Stimulated activated CD4-positive, alpha-beta T cell treated with anti-CD3 and anti-CD28 coated beads, TNF-alpha, amount 100 ng/mL, for 4 hours (primary cell): Measurements from ENCODE around the gene HLA-DQB1.
"Not testable (repeated sequence)": the region's sequence is repeated elsewhere in the genome, so short reads cannot be mapped to it uniquely, and the experiment has no call there.

ENCODE experiments used
- DNase-seq, 3 experiments: peaks; one replicate each; pipeline ENCODE4 v3.0.0-alpha.2; 2020; ENCODE audit warnings: low read depth in 3 of 3

HLA-DQB1 gene

DNA sequence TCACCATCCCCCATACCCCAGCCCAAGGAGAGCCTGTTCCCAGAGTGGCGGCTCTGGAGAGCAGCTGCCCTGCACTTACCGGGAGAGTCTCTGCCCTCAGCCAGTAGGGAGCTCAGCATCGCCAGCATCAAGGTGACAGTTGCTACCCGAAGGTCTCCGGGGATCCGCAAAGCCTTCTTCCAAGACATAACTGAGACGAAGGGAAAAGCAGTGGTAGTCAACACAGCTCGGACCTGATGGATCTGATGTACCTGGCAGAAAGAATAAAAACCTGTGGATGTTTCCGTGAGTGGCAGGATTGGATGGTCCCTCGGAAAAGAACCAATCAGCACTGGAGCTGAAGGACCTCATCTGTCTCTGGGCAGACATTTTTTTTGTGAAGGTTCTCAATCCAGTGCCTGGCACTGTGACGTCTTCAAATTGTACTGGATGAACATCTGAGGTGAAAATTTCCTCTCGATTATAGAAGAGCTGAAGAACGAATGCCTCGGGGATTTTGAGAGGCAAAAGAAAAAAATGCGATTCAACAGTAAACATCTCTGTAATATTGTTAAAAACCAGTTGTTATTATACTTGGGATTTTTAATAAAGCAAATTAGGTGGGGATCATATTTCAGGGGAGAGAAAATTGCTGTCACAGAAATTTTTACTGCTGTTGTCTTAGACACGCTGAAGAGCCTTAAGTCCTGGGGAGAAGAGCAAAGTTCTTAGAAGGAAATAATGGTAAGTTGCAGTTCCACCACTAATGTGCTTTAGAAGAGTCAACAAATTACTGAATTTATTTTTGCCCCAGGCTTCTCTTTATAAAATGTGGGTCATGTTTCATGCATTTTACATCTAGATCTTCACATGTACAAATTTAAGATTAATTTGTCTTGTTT lies at the start of gene HLA-DQB1:
TSS of gene HLA-DQB1 (minus strand) at position 238 of the 881 bp plus-strand sequence. CDS start at position 188, 50 bp downstream.
- peak in 2 of 3 experiments; percentile 10 to 31 for DNase-seq

DNA sequence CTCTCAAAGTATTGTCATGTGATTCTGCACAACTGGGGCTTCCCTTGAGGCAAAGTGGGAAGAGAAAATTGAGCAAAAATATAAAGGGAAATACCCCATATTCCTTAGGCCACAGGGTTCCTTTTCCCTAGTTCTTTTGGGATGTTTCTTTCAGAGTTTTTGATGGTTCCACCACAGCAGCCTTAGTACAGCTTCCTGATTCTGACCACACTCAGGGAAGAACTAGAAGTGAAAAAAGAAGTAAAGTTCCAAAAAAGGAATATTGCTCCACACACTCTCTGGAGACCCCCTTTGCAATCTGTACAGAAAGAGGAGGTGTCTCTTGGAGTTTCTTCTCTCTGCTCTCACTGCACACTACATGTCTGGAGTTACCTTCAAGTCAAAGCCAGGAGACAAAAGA lies 46.8 kb upstream of the HLA-DQB1 start:
- DNase-seq: no peak

DNA sequence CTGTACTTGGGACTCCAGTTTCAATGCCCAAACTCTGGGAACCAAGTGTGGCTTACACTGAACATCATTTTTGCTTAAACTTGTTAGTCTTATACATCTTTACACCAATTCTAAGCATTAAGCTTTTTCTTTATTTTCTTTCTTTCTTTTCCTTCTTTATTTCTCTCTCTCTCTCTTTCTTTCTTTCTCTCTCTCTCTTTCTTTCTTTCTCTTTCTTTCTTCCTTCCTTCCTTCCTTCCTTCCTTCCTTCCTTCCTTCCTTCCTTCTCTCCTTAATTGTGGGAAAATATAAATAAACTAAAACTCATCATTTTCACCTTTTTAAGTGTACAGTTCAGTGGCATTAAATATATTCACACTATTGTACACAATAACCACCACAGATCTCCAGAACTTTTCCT lies 43.2 kb upstream of the HLA-DQB1 start:
- DNase-seq: no peak

DNA sequence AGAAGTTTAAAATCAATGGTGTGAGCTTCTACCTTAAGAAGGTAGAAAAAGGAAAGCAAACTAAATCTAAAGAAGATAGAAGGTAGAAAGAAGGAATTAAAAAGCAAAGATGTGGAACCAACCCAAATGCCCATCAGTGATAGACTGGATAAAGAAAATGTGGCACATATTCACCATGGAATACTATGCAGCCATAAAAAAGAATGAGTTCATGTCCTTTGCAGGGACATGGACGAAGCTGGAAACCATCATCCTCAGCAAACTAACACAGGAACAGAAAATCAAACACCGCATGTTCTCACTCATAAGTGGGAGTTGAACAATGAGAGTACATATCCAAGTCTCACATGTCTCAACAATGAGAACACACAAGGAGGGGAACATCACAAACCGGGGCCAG lies 38.7 kb upstream of the HLA-DQB1 start:
- DNase-seq: not testable (repeated sequence)

DNA sequence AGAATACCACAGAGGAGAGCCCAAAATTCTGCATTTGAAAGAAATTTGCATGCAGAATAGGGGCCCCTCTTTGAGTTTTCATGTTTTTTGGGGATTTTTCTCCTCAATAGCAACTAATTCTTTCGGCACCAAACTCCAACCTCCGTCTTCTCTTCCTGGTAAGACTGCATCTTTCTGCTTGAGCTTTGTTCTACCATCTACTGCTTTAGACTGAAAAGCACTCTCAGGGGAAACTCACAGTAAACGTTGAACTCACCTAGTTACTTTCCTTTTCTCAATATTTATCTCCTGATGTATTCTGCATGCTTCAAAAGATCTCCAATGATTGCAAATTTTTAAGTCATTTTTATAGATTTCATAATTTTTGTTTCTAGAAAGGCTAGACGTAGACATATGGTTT lies 36.9 kb upstream of the HLA-DQB1 start:
- DNase-seq: no peak

DNA sequence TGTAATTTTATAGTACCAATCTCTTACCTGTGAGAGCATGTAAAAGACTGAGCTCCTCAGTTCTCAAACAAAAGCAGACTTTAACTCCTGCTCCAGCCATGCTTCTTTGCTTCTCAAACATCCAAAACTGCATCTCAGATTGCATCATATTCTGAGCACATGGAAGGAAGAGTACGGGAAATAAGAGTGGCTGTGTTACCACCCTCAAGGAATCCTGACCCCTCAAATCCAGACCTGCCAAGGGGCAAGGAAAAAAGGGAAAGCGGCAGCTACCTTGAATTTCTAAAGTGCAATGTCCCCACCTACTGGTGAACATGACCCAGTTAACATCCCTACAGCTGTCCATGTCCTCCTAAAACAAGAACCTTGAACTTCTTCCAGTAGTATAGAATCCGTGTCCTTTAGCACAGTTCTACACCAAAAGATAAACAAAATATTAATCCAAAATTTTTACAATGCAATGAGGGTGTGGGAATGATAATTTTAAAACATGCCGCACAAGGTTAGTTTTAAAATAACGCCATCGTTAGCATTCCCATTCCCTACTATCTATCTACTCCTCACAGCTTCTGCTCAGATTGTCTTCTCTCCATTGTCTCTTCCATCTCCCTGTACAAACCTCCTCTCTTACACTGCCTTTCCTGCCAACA lies 34.1 kb upstream of the HLA-DQB1 start:
- DNase-seq: peak in 1 of 3 experiments; percentile 2

DNA sequence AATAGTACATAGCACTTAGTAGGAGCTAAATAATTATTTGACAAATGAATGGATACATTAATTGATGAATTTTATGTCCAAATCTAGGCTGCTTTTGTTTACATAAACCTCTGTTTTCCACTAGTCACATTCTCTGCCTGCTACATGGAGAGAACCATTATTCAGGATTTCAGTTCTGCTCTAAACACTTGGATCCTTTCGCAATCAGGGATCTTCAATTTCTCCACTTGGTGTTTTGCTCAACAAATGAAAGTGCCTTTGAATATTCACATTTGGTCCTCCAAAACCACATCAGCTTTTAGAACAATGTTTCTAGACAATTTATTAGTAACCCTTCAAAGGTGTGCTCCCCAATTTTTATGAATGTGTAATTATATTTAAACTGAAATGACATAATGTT lies 30.6 kb upstream of the HLA-DQB1 start:
- no peak for DNase-seq

DNA sequence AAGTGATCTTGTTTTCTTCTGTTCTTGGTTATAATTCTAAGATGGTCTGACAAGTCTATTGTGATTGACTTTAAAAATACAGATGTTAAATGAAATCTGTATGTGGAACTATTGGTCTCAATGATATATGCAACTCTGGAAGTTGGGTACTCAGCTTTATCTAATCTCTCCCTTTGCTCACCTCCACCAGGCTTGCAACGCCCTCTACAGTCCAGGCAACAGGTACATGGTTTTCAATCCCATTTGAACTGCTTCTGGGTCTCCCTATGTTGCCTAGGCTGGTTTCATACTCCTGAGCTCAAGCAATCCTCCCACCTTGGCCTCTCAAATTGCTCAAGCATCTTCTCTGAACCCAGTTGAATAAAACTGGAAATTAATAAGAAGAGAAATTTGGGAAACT lies 25.6 kb upstream of the HLA-DQB1 start:
- peak in 2 of 3 experiments; percentile 21 to 44 for DNase-seq

DNA sequence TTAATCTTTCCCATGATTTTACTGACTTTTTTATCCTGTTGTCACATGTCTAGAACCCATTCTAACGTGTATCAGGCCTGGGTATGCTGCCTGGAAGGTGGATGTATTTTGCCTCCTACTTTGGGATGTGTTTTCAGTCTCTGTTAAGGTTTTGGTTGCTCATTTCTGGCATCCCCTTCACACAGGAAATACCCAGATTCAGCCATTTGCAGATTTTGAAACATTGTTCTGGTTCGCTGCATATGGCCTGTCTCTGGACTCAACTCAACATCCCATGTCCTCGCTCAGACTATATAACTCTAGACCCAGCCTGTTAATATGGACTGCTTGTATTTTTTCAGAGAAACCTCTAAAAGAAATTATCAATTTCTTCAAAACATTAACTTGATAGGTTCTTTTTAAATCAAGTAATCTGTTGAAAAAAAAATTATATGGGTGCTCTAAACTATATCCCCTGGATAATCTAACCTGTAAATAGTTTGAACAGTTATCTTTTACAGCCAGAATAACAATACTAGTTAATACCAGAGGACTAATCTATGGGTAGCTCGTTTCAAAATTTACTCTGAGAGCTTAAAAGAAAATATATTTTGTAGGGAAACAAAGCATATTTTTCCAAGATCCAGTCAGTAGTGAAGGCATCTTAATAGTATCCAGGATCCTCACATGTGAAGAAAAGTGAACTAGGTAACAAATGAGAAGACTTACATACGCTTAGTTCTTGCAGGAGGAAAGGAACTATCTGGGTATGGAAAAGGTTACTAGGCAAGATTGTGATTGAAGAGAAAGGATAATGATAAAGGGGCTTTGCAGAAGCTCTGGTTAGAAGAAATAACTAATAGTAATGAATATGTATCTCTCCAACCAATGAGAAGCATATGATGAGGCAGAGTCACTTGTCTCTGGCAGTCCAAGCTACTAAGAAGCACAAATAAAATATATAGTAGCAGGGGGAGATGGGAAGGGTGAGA lies 23.4 kb upstream of the HLA-DQB1 start:
- DNase-seq: no peak

DNA sequence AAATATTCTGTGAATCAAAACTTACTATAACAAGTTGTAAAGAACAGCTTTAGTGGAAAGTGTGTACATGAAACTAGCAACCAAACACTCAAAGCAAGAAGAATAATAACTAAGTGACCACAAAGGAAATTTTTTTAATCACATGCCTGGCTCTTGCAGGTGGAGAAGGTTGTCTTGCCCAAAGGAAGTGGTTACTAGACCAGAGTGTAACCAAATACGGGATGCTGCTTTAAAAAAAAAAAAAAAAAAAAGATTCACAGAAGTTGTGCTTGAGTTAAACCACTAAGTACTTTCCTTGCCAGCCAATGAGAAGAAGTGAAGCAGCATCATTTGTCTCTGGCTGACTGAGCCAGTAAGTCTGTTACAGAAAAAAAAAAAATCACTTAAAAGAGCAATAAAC lies 19.1 kb upstream of the HLA-DQB1 start:
- DNase-seq: no peak

DNA sequence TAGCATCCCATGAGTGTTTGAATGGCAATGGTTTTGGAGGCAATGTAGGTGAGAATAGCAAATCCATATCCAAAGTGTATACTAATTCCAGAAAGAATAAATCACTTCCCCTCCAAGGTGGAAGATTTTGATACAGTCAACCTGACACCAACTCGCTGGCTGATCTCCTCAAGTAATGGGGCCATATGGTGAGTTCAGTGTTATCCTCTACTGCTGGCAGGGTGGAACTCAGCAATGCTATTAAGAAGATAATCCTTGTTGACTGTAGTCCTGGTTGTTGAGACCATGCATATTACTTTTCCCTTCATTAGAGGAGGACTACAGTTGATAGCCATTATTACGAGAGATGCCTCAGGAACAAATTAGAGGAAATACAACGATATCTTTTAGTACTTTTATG lies 17.8 kb upstream of the HLA-DQB1 start:
- no peak for DNase-seq

DNA sequence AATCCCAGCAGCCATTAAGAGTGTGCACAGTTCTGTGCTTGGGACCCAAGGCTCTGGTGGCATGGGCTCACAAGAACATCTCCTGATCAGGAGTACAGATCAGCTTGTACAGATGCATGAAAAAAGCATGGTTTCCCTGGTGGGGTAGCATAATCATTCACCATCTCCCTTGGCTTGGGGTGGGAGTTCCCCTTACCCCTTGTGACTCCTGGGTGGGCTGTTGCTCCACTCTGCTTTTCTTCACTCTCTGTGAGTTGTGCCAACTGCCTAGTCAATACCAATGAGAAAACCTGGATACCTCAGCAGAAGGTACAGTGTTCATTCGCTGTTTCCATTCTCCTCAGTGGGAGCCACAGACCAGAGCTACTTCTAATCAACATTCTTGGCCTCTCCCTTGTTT lies 13.6 kb upstream of the HLA-DQB1 start:
- no peak for DNase-seq

DNA sequence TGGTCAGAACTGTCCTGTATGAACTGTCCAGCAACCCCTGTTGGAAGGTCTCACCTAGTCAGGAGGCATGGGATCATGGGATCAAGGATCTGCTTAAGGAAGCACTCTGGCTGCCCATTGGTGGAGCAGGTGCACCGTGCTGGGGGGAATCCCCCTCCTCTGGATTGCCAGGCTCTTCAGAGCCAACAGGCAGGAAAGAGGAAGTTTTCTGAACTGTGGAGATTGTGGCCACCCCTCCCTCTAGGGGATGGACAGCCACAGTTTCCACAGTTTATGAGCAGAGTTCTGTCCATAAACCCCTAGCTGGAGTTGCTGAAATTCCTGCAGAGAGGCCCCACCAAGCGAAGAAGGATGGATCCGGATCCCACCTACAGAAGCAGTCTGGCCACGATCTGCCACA lies 13.0 kb upstream of the HLA-DQB1 start:
- DNase-seq: no peak

DNA sequence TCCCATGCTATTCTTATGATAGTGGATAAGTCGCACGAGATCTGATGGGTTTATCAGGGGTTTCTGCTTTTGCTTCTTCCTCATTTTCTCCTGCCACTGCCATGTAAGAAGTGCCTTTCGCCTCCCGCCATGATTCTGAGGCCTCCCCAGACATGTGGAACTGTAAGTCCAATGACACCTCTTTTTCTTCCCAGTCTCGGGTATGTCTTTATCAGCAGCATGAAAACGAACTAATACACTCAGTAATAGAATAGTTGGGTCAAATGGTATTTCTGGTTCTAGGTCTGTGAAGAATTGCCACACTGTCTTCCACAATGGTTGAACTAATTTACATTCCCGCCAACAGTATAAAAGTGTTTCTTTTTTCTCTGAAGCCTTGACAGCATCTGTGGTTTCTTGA lies 7.7 kb upstream of the HLA-DQB1 start:
- DNase-seq: not testable (repeated sequence)

DNA sequence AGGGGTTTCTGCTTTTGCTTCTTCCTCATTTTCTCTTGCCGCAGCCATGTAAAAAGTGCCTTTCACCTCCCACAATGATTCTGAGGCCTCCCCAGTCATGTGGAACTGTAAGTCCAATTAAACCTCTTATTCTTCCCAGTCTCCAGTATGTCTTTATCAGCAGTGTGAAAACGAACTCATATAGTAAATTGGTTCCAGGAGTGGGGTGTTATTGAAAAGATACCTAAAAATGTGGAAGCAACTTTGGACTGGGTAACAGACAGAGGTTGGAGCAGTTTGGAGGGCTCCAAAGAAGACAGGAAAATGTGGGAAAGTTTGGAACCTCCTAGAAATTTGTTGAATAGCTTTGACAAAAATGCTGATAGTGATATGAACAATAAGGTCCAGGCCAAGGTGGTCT lies 5.5 kb upstream of the HLA-DQB1 start:
- not testable (repeated sequence) for DNase-seq

DNA sequence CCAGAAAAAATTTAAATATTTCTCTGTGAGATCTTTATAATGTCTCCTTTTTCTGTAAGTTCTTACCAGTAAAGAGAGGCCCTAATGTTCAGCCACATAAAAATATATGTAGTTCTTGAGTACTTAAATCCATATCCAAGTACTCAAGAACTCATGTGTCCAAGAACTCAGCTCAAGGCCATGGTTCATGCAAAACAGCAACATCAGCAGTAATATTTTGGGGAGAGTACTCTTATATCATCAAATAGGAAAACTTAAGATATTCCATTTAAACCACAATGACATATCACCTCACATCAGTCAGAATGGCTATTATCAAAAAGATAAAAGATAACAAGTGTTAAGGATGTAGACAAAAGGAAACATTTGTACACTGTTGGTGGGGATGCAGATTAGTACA lies 3.4 kb upstream of the HLA-DQB1 start:
- DNase-seq: no peak

DNA sequence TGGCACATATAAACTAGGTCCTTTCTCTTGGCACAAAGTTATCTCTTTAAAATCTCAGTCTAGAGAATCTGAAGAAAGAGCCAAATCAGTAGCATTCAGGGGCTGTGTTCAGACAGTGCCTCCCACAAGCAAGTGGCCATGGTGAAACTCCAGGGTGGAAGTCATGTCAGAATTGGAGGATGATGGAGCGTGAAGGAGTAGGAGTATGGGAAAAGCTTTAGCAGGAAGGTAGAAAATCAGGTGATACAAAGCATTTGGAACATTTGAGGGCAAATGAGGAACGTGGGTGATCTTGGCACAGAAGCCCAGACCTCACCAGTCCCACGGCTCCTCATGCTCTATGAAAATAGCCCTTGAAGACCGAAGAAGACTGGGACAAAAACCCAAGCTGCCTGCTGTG lies 2.8 kb upstream of the HLA-DQB1 start:
- no peak for DNase-seq

DNA sequence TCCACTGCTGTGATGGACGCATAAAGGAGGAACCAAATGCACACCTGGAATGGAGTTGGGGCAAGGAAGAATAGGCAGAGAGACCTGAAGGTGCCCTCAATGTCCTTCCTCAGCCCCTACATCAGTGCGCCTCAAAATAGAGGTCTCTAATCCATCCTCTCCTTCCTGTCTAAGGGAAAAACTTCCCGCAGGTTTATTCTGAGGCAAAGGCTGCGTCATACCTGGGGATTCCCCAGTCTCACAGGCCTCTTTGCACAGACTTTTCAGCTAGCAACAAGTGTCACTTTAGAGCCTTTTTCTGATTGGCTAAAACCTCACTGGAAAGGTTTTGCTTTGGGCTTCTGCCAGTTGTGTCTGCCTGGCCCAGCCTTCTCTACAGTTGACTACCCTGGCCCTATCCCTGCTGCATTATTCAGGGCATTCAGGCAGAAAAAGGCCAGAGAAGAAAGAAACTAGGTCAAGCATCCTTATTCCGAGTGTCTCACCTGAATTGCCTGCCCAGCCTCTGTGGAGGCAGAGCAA lies 1.8 kb upstream of the HLA-DQB1 start:
- DNase-seq: peak in 2 of 3 experiments; percentile 12 to 29

DNA sequence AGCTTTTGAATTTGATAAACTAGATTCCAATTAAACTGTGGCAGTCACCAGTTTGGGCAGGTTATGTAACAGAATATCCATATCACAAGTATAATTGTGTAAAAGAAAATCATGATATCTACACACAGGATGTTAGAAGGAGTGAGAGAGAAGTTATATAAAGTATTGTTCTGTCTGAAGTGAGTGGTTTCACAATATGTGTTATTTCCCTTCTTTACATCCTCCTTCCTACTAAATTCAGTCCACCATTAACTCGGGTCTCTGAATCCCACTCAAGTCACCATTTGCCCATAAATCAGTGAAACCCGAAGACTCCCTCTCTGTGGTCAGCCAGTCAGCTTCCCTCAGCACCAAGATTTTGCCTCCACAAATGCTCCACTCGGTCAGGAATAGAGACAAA lies 796 bp downstream of the HLA-DQB1 start:
- no peak for DNase-seq

DNA sequence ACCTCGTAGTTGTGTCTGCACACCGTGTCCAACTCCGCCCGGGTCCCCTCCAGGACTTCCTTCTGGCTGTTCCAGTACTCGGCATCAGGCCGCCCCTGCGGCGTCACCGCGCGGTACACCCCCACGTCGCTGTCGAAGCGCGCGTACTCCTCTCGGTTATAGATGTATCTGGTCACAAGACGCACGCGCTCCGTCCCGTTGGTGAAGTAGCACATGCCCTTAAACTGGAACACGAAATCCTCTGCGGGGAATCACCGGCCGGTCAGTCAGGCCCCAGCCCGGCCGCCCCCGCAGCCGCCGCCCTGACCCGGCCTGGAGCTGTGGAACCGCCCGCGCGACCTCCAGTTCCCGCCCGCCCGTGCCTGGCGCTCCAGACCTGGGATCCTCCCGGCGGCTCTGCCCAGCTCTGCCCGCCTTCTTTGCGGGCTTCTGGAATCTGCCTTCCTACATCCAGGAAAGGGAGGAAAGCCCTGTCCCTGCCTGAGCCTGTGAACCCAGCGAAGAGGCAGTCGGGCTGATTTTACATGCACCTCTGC lies 1.6 kb downstream of the HLA-DQB1 start:
- peak in 2 of 3 experiments; percentile 7 to 17 for DNase-seq

DNA sequence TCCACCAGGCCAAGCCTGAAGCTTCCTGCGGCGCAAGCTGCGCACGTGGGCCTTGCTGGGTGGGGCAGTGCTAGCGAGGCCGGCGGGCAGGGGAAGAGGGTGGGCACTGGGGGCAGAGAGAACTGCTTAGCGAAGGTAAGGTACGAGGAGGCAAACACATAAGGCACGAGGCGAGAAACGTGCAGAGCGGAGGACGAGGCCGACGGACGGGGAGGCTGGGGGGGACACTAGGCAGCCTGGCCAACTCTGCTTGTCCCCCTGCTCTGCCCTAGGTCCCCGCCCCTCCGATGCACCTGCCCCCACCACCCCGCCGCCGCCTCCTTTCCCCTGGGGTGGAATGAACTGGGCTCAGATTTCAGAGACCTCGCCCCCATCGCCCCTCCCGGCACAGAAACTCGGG lies 2.1 kb downstream of the HLA-DQB1 start:
- no peak for DNase-seq
